ENCODE measurements around the gene PRR23C.

The PRR23C gene

GRCh38 chr3:139005356-139005993, 39.2 kb downstream of the PRR23C start:
- DNase-seq (ENCODE audit: low read depth in 2 of 2) = no peak

DNA sequence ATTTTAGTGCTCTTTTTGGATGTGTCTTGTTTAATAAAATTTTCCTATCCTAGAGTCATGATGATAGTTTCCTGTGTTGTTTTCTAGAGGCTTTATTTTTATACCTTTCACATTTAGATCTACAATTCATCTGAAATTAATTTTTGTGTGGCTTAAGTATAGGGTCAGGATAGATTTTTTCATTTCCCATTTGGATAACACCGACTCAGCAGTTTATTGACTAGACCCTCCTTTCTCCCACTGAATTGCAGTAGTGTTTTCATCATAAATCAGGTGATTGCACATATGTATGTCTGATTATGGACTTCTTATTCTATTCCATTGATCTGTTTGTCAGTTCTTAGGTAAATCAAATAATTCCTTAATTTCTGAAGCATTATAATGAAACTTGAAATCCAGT, 49.0 kb downstream of the PRR23C start:
- no peak for DNase-seq (ENCODE audit: low read depth in 2 of 2)
